H1 (cell line): ENCODE measurements around the gene MYCBP2. TPM values are rescaled to one million over a fixed set of nuclear protein-coding genes. Genes with fewer than 3 reads are reported as not detected.

Experiments
- CTCF ChIA-PET: fragments of 300-600 bp; sonication (Branson Sonifier 250); formaldehyde crosslinking; loops from one replicate; lab custom pipeline; 2021; ENCODE audit not compliant: partially characterized antibody; lab: Charles Lee
- POLR2A ChIA-PET: fragments of 300-600 bp; sonication (Branson Sonifier 250); formaldehyde crosslinking; loops from one replicate; lab custom pipeline; 2021; ENCODE audit warnings: inconsistent platforms; ENCODE audit not compliant: partially characterized antibody; lab: Charles Lee
- DNase-seq, 2 experiments: peaks; one replicate each; pipeline versions ENCODE4 v3.0.0 to v3.0.0-alpha.2; 2010 to 2022; ENCODE audit warnings: low spot score in 2 of 2, low read depth in 1 of 2, mixed read lengths in 1 of 2
- FAIRE-seq: peaks from 2 replicates; lab custom pipeline; 2011; peaks lifted over from hg19 to GRCh38; lab: Jason Lieb, UNC
- H2AFZ ChIP-seq: 2 replicates; pipeline ENCODE4 v1.8.1; 2012; ENCODE audit warnings: low read length, inconsistent platforms
- H2AK5ac ChIP-seq: 2 replicates; pipeline ENCODE4 v1.6.1; 2013; ENCODE audit warnings: low read depth, low read length
- H2BK120ac ChIP-seq: replicated peaks from 2 replicates; pipeline ENCODE3; 2013; ENCODE audit warnings: low read depth, low read length, inconsistent platforms
- H2BK12ac ChIP-seq: 2 replicates; pipeline ENCODE4 v1.6.1; 2013; ENCODE audit warnings: low read depth, low read length
- H2BK15ac ChIP-seq: 2 replicates; pipeline ENCODE4 v1.6.1; 2013; ENCODE audit warnings: low read length
- H2BK20ac ChIP-seq: 2 replicates; pipeline ENCODE4 v1.6.1; 2013; ENCODE audit warnings: low read length
- H2BK5ac ChIP-seq: 2 replicates; pipeline ENCODE4 v1.6.1; 2013; ENCODE audit warnings: low read depth, low read length
- H3K14ac ChIP-seq: 2 replicates; pipeline ENCODE4 v1.6.1; 2013; ENCODE audit warnings: inconsistent platforms; ENCODE audit not compliant: insufficient read length
- H3K18ac ChIP-seq: 2 replicates; pipeline ENCODE4 v1.6.1; 2013; ENCODE audit warnings: low read length; ENCODE audit errors: extremely low read depth
- H3K23ac ChIP-seq: 2 replicates; pipeline ENCODE4 v1.6.1; 2013; ENCODE audit warnings: inconsistent platforms; ENCODE audit not compliant: insufficient read length
- H3K23me2 ChIP-seq: 2 replicates; pipeline ENCODE4 v1.6.1; 2013; ENCODE audit warnings: low read depth, low read length
- H3K27ac ChIP-seq: 2 replicates; pipeline ENCODE4 v1.6.1; 2011; ENCODE audit warnings: low read depth, low read length, inconsistent platforms
- H3K27me3 ChIP-seq, 4 experiments: replicated peaks in 1 of 4; 1 replicate in 1 of 4; 2 replicates in 3 of 4; pipeline versions ENCODE4 v1.6.1 to v1.8.1; 2011 to 2013; ENCODE audit warnings: low read length in 3 of 4, mild to moderate bottlenecking in 3 of 4, inconsistent platforms in 2 of 4, mixed read lengths in 2 of 4, moderate library complexity in 1 of 4; ENCODE audit not compliant: control insufficient read depth in 3 of 4, insufficient read depth in 3 of 4; ENCODE audit errors: extremely low read depth in 1 of 4
- H3K36me3 ChIP-seq, 4 experiments: 2 replicates each; pipeline versions ENCODE4 v1.6.1 to v1.8.1; 2011 to 2013; ENCODE audit warnings: mild to moderate bottlenecking in 4 of 4, low read length in 3 of 4, moderate library complexity in 2 of 4, control low read depth in 1 of 4, inconsistent platforms in 1 of 4; ENCODE audit not compliant: insufficient read depth in 4 of 4, control insufficient read depth in 2 of 4
- H3K4ac ChIP-seq: replicated peaks from 2 replicates; pipeline ENCODE3; 2013; ENCODE audit warnings: low read length, low read depth, mixed read lengths, inconsistent platforms; ENCODE audit not compliant: insufficient read length
- H3K4me1 ChIP-seq, 4 experiments: replicated peaks in 1 of 4; 1 replicate in 1 of 4; 2 replicates in 3 of 4; pipeline versions ENCODE4 v1.6.1 to v1.8.1; 2011 to 2013; ENCODE audit warnings: low read length in 3 of 4, inconsistent platforms in 2 of 4, mixed read lengths in 1 of 4; ENCODE audit not compliant: insufficient read depth in 4 of 4, control insufficient read depth in 3 of 4
- H3K4me2 ChIP-seq, 2 experiments: 2 replicates each; pipeline versions ENCODE4 v1.6.1 to v1.8.1; 2011 to 2013; ENCODE audit warnings: low read depth in 2 of 2, low read length in 2 of 2, control low read depth in 1 of 2, inconsistent platforms in 1 of 2, mild to moderate bottlenecking in 1 of 2; ENCODE audit not compliant: insufficient read depth in 1 of 2
- H3K4me3 ChIP-seq, 4 experiments: fragments of 200-600, 300-600 bp in 1 of 4; sonication (generic), shearing (Covaris generic), sonication (Bioruptor Twin) in 1 of 4; 2 replicates each; pipeline versions ENCODE4 v1.5.1 to v1.8.1; 2011 to 2016; ENCODE audit warnings: low read length in 4 of 4, low read depth in 3 of 4, control low read depth in 2 of 4, inconsistent platforms in 2 of 4, mild to moderate bottlenecking in 2 of 4, mixed read lengths in 1 of 4, moderate library complexity in 1 of 4; ENCODE audit not compliant: insufficient read depth in 2 of 4; ENCODE audit errors: extremely low read depth in 1 of 4
- H3K56ac ChIP-seq: replicated peaks from 2 replicates; pipeline ENCODE3; 2013; ENCODE audit warnings: low read depth, mild to moderate bottlenecking, mixed read lengths, low read length, inconsistent platforms; ENCODE audit not compliant: insufficient read length
- H3K79me1 ChIP-seq: 2 replicates; pipeline ENCODE4 v1.6.1; 2013; ENCODE audit warnings: low read depth, low read length, control low read depth
- H3K79me2 ChIP-seq, 2 experiments: 2 replicates each; pipeline versions ENCODE4 v1.6.1 to v1.8.1; 2012 to 2013; ENCODE audit warnings: low read length in 2 of 2, mild to moderate bottlenecking in 2 of 2, inconsistent platforms in 1 of 2; ENCODE audit not compliant: insufficient read depth in 2 of 2, control insufficient read depth in 1 of 2
- H3K9ac ChIP-seq, 4 experiments: replicated peaks in 1 of 4; 1 replicate in 1 of 4; 2 replicates in 3 of 4; pipeline versions ENCODE4 v1.6.1 to v1.8.1; 2011 to 2013; ENCODE audit warnings: low read depth in 3 of 4, low read length in 3 of 4, control low read depth in 2 of 4, mild to moderate bottlenecking in 2 of 4, moderate library complexity in 2 of 4, inconsistent platforms in 1 of 4; ENCODE audit errors: extremely low read depth in 1 of 4
- H3K9me3 ChIP-seq, 2 experiments: 2 replicates each; pipeline versions ENCODE4 v1.6.1 to v1.8.1; 2012 to 2013; ENCODE audit warnings: mild to moderate bottlenecking in 2 of 2, moderate library complexity in 2 of 2, control low read depth in 1 of 2, inconsistent platforms in 1 of 2, low read depth in 1 of 2, low read length in 1 of 2, mixed read lengths in 1 of 2; ENCODE audit not compliant: insufficient read depth in 2 of 2
- H4K20me1 ChIP-seq, 2 experiments: replicated peaks in 1 of 2; 2 replicates each; pipeline versions ENCODE3 to v1.8.1; 2011 to 2013; ENCODE audit warnings: inconsistent platforms in 2 of 2, low read length in 2 of 2, mild to moderate bottlenecking in 1 of 2; ENCODE audit not compliant: insufficient read depth in 2 of 2, control insufficient read depth in 1 of 2
- H4K5ac ChIP-seq: 2 replicates; pipeline ENCODE4 v1.6.1; 2013; ENCODE audit warnings: low read length, low read depth, mixed read lengths, inconsistent platforms; ENCODE audit not compliant: insufficient read length
- H4K8ac ChIP-seq: 2 replicates; pipeline ENCODE4 v1.8.0; 2013; ENCODE audit warnings: mild to moderate bottlenecking, moderate library complexity, low read length, inconsistent platforms; ENCODE audit not compliant: insufficient read depth; ENCODE audit errors: extremely low read depth
- H4K91ac ChIP-seq: replicated peaks from 2 replicates; pipeline ENCODE3; 2013; ENCODE audit warnings: low read length, mixed read lengths, inconsistent platforms; ENCODE audit not compliant: insufficient read length
- BCL11A ChIP-seq, 2 experiments: IDR thresholded peaks; one replicate each; pipeline ENCODE4 v1.6.1; 2011; ENCODE audit warnings: low read depth in 2 of 2, low read length in 2 of 2, mild to moderate bottlenecking in 2 of 2
- CBX8 ChIP-seq: fragments of 300-800, 300-1000 bp; sonication (generic); IDR thresholded peaks from 2 replicates; pipeline ENCODE4 v1.7.1; 2016; ENCODE audit warnings: low read depth, low read length, borderline replicate concordance
- CTBP2 ChIP-seq: IDR thresholded peaks from 2 replicates; pipeline ENCODE4 v1.7.0; 2011; ENCODE audit warnings: borderline replicate concordance, mild to moderate bottlenecking, moderate library complexity, mixed read lengths, low read length; ENCODE audit not compliant: insufficient read depth, insufficient read length
- NANOG ChIP-seq: IDR thresholded peaks from 2 replicates; pipeline ENCODE4 v1.6.1; 2011; ENCODE audit warnings: low read length, low read depth, mild to moderate bottlenecking, inconsistent platforms; ENCODE audit not compliant: insufficient read depth, poor library complexity, severe bottlenecking
- TAF7 ChIP-seq: optimal IDR thresholded peaks from 2 replicates; pipeline ENCODE3; 2011; ENCODE audit warnings: low read depth, mild to moderate bottlenecking, inconsistent platforms, low read length, moderate library complexity, borderline replicate concordance
- WGBS, 2 experiments: shearing (Covaris generic) in 1 of 2; methylation state at CpG; one replicate each; pipeline versions ENCODE4 v1.1.6 to v1.1.7; 2013 to 2015; ENCODE audit warnings: low lambda C conversion rate in 2 of 2, mixed read lengths in 2 of 2, inconsistent platforms in 1 of 2, low coverage in 1 of 2, missing lambda C conversion rate in 1 of 2; ENCODE audit not compliant: insufficient replicate concordance in 2 of 2, insufficient coverage in 1 of 2, insufficient read length in 1 of 2; ENCODE audit errors: extremely low coverage in 1 of 2, missing lambda C conversion rate in 1 of 2; 5-methylcytosine and 5-hydroxymethylcytosine counted together
- polyA plus RNA-seq, 7 experiments: library from polyadenylated mRNA; depleted of rRNA in 3 of 7; stranded (reverse) in 5 of 7; unstranded in 2 of 7; fragments of >200 nt in 5 of 7; fragments of 200-250 nt in 2 of 7; gene quantifications; 1 replicate in 5 of 7; 2 replicates in 1 of 7; 4 replicates in 1 of 7; pipeline versions ENCODE4 v1.2.1 to v1.2.3, GENCODE V29; 2011 to 2013; ENCODE audit warnings: missing spikeins in 2 of 7, mixed read lengths in 2 of 7
- total RNA-seq: library from RNA; stranded (reverse); fragmentation: NEBNext Ultra II Directional; extraction: Animal tissue kit (Norgen Biotek cat#: 25700); gene quantifications from 2 replicates; pipeline ENCODE4 v1.2.1, GENCODE V29; 2021

MYCBP2 gene
- total and polyA plus RNA-seq, 2 of the 8 experiments (the other 6 are each of a cell fraction or from before 2014, with no cell fraction given), result 19.0 to 52.1 TPM

GRCh38 chr13:77374786-77375185 lies 47.9 kb upstream of the MYCBP2 start:
- peak overlapping the region; percentile 29 for H2BK120ac ChIP-seq
- FAIRE-seq, result no peak
- no peak overlapping the region for H3K23ac ChIP-seq
- H3K14ac ChIP-seq, result no peak overlapping the region
- peak overlapping the region; percentile 62; the same call in 1 of the 2 replicates for H2BK5ac ChIP-seq
- no peaks in the 10 kb centered on the region for H3K23me2 ChIP-seq
- no peak for DNase-seq
- WGBS, 2 experiments, result 71% methylated on average over 2 of the region's 2 CpGs; no CpG with 5 or more reads in 1 of the 2 experiments
- no peak overlapping the region for H3K4me3 ChIP-seq
- H2BK15ac ChIP-seq, result peak overlapping the region; percentile 98
- H3K4me1 ChIP-seq, result peaks cover 4 to 14% (median 8%) of the 10 kb centered on the region in 4 experiments; a peak in 6 of 7 replicates
- no peak overlapping the region for H4K5ac ChIP-seq
- peak overlapping the region; percentile 93; the same call in 1 of the 2 replicates for H3K18ac ChIP-seq
- H2BK20ac ChIP-seq, result peak overlapping the region; percentile 91; the same call in 1 of the 2 replicates
- ChIA-PET POLR2A (no interaction called here), CTCF (interaction anchor here (0.7 kb wide), 1 partner anchor 205 kb away, joined by 3 read pairs; no protein-coding TSS in a partner anchor)
- H3K79me2 ChIP-seq, result no peaks in the 10 kb centered on the region
- H3K9me3 ChIP-seq, result no peaks in the 10 kb centered on the region
- peak overlapping the region; percentile 61 for H3K4ac ChIP-seq
- TF ChIP-seq NANOG, result no peak
- TF ChIP-seq BCL11A (IDR thresholded peaks at IDR 0.05; ENCODE audit: low read depth in 2 of 2, low read length in 2 of 2), result no peak
- no peak for TF ChIP-seq TAF7
- no peak for TF ChIP-seq CTBP2
- no peak for TF ChIP-seq CBX8
- H3K27me3 ChIP-seq, result no peaks in the 10 kb centered on the region
- no peak overlapping the region for H4K8ac ChIP-seq
- no peak overlapping the region; a peak in 1 of 7 replicates for H3K9ac ChIP-seq
- H3K79me1 ChIP-seq, result no peaks in the 10 kb centered on the region
- H4K91ac ChIP-seq, result peak overlapping the region; percentile 92
- H3K4me2 ChIP-seq, result peak overlapping the region; percentile 5 to 37; a peak in 1 of 4 replicates
- H2AK5ac ChIP-seq, result peak overlapping the region; percentile 98; the same call in 1 of the 2 replicates
- H4K20me1 ChIP-seq, result no peaks in the 10 kb centered on the region
- H3K56ac ChIP-seq, result no peak overlapping the region
- H2BK12ac ChIP-seq, result peak overlapping the region; percentile 98
- H2AFZ ChIP-seq, result no peak overlapping the region
- no peaks in the 10 kb centered on the region for H3K36me3 ChIP-seq
- no peak overlapping the region for H3K27ac ChIP-seq
